ENCODE results near the gene WNT3.

GRCh38 chr17:46794318-46794717 lies 24.2 kb downstream of the WNT3 start:
- TF ChIP-seq YY1 (IDR thresholded peaks at IDR 0.05; ENCODE audit: low read depth), result no peak
- TF ChIP-seq CEBPB (IDR thresholded peaks at IDR 0.05), result no peak
- no peak for TF ChIP-seq NFIC (IDR thresholded peaks at IDR 0.05)
- TF ChIP-seq EGR1 (IDR thresholded peaks at IDR 0.05), result no peak

Measured in Ishikawa (cell line).